Fibroblast of lung (primary cell): Measurements from ENCODE around the gene SLC27A1. TPM values are rescaled to one million over a fixed set of nuclear protein-coding genes. Genes with fewer than 3 reads are reported as not detected.

Experiments used
- DNase-seq, 2 donors: peaks; one replicate each; pipeline versions ENCODE4 v3.0.0 to v3.0.0-alpha.2; 2010; ENCODE audit warnings: low read depth in 2 of 2
- H2AFZ ChIP-seq: 2 replicates; pipeline ENCODE4 v1.5.1; 2012; ENCODE audit warnings: low read length, control low read depth, inconsistent platforms
- H3K27ac ChIP-seq: 2 replicates; pipeline ENCODE4 v1.5.1; 2011; ENCODE audit warnings: low read length, control low read depth; ENCODE audit not compliant: insufficient read depth
- H3K27me3 ChIP-seq: 2 replicates; pipeline ENCODE4 v1.5.1; 2011; ENCODE audit warnings: mild to moderate bottlenecking, low read length; ENCODE audit not compliant: control insufficient read depth, insufficient read depth
- H3K36me3 ChIP-seq: 2 replicates; pipeline ENCODE4 v1.5.1; 2011; ENCODE audit warnings: low read length; ENCODE audit not compliant: control insufficient read depth, insufficient read depth
- H3K4me1 ChIP-seq: 2 replicates; pipeline ENCODE4 v1.5.1; 2011; ENCODE audit warnings: low read length; ENCODE audit not compliant: control insufficient read depth, insufficient read depth; ENCODE audit errors: extremely low read depth
- H3K4me2 ChIP-seq: 2 replicates; pipeline ENCODE4 v1.5.1; 2011; ENCODE audit warnings: low read length, control low read depth; ENCODE audit not compliant: insufficient read depth; ENCODE audit errors: extremely low read depth
- H3K4me3 ChIP-seq, 4 experiments: fragments of 200-600 bp in 1 of 4; sonication (generic) in 1 of 4; replicated peaks in 1 of 4; 2 replicates each; pipeline ENCODE4 v1.5.1; 2011 to 2016; ENCODE audit warnings: low read length in 4 of 4, low read depth in 3 of 4, mild to moderate bottlenecking in 3 of 4, control low read depth in 2 of 4, inconsistent platforms in 1 of 4, mixed read lengths in 1 of 4; ENCODE audit not compliant: insufficient read depth in 1 of 4; ENCODE audit errors: control extremely low read depth in 1 of 4
- H3K79me2 ChIP-seq: 2 replicates; pipeline ENCODE4 v1.5.1; 2012; ENCODE audit warnings: mild to moderate bottlenecking, low read length, inconsistent platforms; ENCODE audit not compliant: control insufficient read depth, insufficient read depth
- H3K9ac ChIP-seq: 2 replicates; pipeline ENCODE4 v1.5.1; 2011; ENCODE audit warnings: mild to moderate bottlenecking, low read length, control low read depth; ENCODE audit not compliant: insufficient read depth
- H3K9me3 ChIP-seq: 2 replicates; pipeline ENCODE4 v1.5.1; 2012; ENCODE audit warnings: low read depth, low read length; ENCODE audit not compliant: control insufficient read depth, insufficient read depth
- H4K20me1 ChIP-seq: 2 replicates; pipeline ENCODE4 v1.5.1; 2011; ENCODE audit warnings: low read length; ENCODE audit not compliant: control insufficient read depth, insufficient read depth; ENCODE audit errors: extremely low read depth
- CTCF ChIP-seq, 2 donors: IDR thresholded peaks in 1 of 2; conservative IDR thresholded peaks in 1 of 2; 1 replicate in 1 of 2; 2 replicates in 1 of 2; pipeline ENCODE4 v1.5.1; 2011 to 2012; ENCODE audit warnings: low read length in 2 of 2, control low read depth in 1 of 2, inconsistent platforms in 1 of 2, low read depth in 1 of 2, mild to moderate bottlenecking in 1 of 2
- EZH2 ChIP-seq: IDR thresholded peaks from 2 replicates; pipeline ENCODE4 v1.5.1; 2012; ENCODE audit warnings: low read length, control low read depth, mild to moderate bottlenecking; ENCODE audit errors: missing control alignments
- polyA plus RNA-seq, 2 donors: library from polyadenylated mRNA; depleted of rRNA in 1 of 2; stranded (reverse) in 1 of 2; unstranded in 1 of 2; fragments of >200 nt; gene quantifications; 2 replicates each; pipeline ENCODE4 v1.2.1, GENCODE V29; 2011 to 2012; ENCODE audit warnings: missing spikeins in 1 of 2
- total RNA-seq: library from RNA; depleted of rRNA; stranded (reverse); fragments of >200 nt; gene quantifications from 2 replicates; pipeline ENCODE4 v1.2.1, GENCODE V29; 2014

SLC27A1 gene
- total and polyA plus RNA-seq, 2 donors (not counting 1 experiment from before 2014, with no cell fraction given): 4.0 to 25.3 TPM

DNA sequence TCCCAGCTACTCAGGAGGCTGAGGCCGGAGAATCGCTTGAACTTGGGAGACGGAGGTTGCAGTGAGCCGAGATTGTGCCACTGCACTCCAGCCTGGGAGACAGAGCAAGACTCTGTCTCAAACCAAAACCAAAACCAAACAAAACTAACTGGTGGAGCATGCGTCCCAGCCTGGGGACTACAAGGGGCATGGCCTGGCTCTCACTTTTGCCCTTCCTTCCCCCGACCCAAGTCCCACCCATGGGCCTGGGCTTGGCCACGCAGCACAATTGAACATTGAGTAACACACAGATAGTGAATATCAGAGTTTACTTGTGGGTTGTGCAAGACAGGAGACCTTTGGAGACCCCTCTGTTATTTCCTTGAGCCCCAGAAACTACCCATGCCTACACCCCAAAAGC is 35.1 kb upstream of the SLC27A1 start:
- H3K4me2 ChIP-seq: no peak overlapping the region
- no peak overlapping the region for H3K9ac ChIP-seq
- no peaks in the 10 kb centered on the region for H3K9me3 ChIP-seq
- TF ChIP-seq CTCF (conservative IDR thresholded peaks at IDR 0.05 in 1 of 2, IDR thresholded peaks at IDR 0.05 in 1 of 2; ENCODE audit: low read depth in 1 of 2, low read length in 2 of 2) (no peak), EZH2 (no peak)
- no peaks in the 10 kb centered on the region for H4K20me1 ChIP-seq
- no peak overlapping the region for H2AFZ ChIP-seq
- H3K4me1 ChIP-seq: no peaks in the 10 kb centered on the region
- H3K27ac ChIP-seq: no peak overlapping the region
- H3K4me3 ChIP-seq: no peak overlapping the region
- H3K79me2 ChIP-seq: no peaks in the 10 kb centered on the region
- H3K27me3 ChIP-seq: no peaks in the 10 kb centered on the region
- H3K36me3 ChIP-seq: no peaks in the 10 kb centered on the region
- no peak for DNase-seq

DNA sequence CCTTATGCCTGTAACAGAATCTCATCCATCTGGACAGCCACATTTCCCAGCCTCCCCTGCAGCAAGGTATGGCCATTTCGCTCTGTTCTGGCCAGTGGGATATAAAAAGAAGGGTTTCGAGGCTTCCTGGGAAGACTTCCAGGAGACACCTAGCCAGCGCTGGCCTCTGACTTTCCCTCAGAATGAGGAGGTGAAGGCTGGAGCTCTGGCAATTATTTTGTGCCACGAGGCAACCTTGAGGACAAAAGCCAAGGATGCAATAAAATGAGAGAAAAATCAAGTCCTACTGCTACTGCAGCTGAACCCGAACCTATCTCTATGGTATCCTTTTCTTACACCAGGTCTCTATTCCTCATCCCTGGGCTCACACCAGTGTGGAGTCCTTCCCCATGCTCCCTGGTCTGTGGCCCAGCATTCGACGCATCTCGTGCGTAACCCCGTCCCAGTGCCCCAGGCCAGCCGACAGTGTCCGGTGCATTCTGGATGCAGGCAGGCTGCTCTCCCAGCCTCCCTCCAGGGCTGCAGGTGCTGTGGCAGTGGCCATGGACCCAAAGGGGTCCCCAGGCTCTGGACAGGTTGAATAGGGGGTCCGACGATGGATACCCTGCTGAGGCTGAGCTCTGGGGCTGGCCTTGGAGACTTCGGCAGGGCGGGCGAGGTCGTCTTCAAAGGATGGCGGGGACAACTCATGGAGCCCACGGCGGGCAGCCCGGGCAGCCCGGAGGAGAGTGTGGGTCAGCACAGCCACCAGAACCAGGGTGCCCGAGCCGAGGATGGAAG is 34.0 kb upstream of the SLC27A1 start:
- Histone ChIP-seq H2AFZ (no peak overlapping the region), H3K79me2 (no peaks in the 10 kb centered on the region), H3K4me3 (no peak overlapping the region), H3K4me1 (no peaks in the 10 kb centered on the region), H4K20me1 (no peaks in the 10 kb centered on the region), H3K36me3 (no peaks in the 10 kb centered on the region), H3K9ac (no peak overlapping the region), H3K9me3 (no peaks in the 10 kb centered on the region), H3K27me3 (no peaks in the 10 kb centered on the region), H3K27ac (no peak overlapping the region), H3K4me2 (no peak overlapping the region)
- no peak for TF ChIP-seq EZH2
- TF ChIP-seq CTCF (conservative IDR thresholded peaks at IDR 0.05 in 1 of 2, IDR thresholded peaks at IDR 0.05 in 1 of 2; ENCODE audit: low read depth in 1 of 2, low read length in 2 of 2): no peak
- DNase-seq: no peak

GRCh38 chr19:17436874-17437267 is 33.5 kb upstream of the SLC27A1 start:
- H3K27me3 ChIP-seq: no peaks in the 10 kb centered on the region
- H3K27ac ChIP-seq: no peak overlapping the region
- no peak overlapping the region for H3K4me2 ChIP-seq
- H3K4me3 ChIP-seq: no peak overlapping the region
- DNase-seq: no peak
- H3K9me3 ChIP-seq: no peaks in the 10 kb centered on the region
- H3K36me3 ChIP-seq: no peaks in the 10 kb centered on the region
- H3K79me2 ChIP-seq: no peaks in the 10 kb centered on the region
- H3K9ac ChIP-seq: no peak overlapping the region
- TF ChIP-seq EZH2: no peak
- TF ChIP-seq CTCF (conservative IDR thresholded peaks at IDR 0.05 in 1 of 2, IDR thresholded peaks at IDR 0.05 in 1 of 2; ENCODE audit: low read depth in 1 of 2, low read length in 2 of 2): no peak
- no peak overlapping the region for H2AFZ ChIP-seq
- no peaks in the 10 kb centered on the region for H4K20me1 ChIP-seq
- no peaks in the 10 kb centered on the region for H3K4me1 ChIP-seq
